H1 (cell line): Measurements from ENCODE around the gene KCP.

Experiments
- CBX5 ChIP-seq: fragments of 300-800, 300-1000 bp; sonication (generic); IDR thresholded peaks from 2 replicates; pipeline ENCODE4 v1.7.1; 2016; ENCODE audit warnings: antibody characterized with exemption, low read length, low read depth
- PHF8 ChIP-seq: fragments of 200-600 bp; sonication (generic); conservative IDR thresholded peaks from 2 replicates; pipeline ENCODE4 v1.7.1; 2012; ENCODE audit warnings: low read depth, mild to moderate bottlenecking, inconsistent platforms, low read length, moderate library complexity
- TBP ChIP-seq: IDR thresholded peaks from 2 replicates; pipeline ENCODE4 v1.6.1; 2011; ENCODE audit warnings: low read depth, low read length, improper control_type of control experiment
- YY1 ChIP-seq: IDR thresholded peaks from 2 replicates; pipeline ENCODE4 v1.6.1; 2011; ENCODE audit warnings: low read depth, mild to moderate bottlenecking, low read length
- TF ChIP-seq, protein P1 (sequence below), 3 experiments: IDR thresholded peaks; 1 replicate in 2 of 3; 2 replicates in 1 of 3; pipeline versions ENCODE4 v1.5.1 to v1.6.1; 2011; ENCODE audit warnings: low read length in 3 of 3, mild to moderate bottlenecking in 3 of 3, inconsistent platforms in 2 of 3, low read depth in 1 of 3, moderate library complexity in 1 of 3; ENCODE audit not compliant: insufficient read depth in 1 of 3; ENCODE audit errors: control extremely low read depth in 1 of 3

DNA sequence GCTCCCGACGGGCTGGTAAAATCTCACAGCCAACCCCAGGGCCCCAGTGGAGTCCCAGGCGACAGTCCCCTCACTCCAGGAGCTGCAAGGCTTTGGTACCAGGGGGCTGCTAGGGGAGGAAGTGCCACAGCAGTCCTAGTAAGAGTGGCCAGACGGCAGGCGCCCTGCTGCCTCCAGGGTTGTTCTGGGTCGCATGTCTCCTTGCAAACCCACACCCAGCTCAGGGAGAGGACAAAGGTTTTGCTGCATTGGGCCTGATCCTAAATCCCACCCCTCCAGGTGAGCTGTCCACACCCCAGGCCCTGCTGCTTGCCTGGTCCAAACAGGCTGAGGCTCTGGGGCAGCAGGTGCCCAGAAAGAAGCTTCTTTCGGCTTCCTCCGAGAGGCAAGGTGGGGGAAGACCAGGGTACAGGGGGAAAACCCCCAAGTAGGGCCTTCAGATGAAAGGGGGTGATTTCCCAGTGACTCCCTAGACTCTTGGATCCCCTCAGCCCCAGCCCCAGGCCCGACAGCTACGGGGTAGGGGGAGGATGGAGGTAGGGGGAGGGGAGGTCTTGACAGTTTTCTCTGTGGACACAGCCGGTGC is 4.2 kb upstream of the KCP start:
- no peak for TF ChIP-seq PHF8
- TF ChIP-seq TBP = no peak
- TF ChIP-seq, protein P1, sequence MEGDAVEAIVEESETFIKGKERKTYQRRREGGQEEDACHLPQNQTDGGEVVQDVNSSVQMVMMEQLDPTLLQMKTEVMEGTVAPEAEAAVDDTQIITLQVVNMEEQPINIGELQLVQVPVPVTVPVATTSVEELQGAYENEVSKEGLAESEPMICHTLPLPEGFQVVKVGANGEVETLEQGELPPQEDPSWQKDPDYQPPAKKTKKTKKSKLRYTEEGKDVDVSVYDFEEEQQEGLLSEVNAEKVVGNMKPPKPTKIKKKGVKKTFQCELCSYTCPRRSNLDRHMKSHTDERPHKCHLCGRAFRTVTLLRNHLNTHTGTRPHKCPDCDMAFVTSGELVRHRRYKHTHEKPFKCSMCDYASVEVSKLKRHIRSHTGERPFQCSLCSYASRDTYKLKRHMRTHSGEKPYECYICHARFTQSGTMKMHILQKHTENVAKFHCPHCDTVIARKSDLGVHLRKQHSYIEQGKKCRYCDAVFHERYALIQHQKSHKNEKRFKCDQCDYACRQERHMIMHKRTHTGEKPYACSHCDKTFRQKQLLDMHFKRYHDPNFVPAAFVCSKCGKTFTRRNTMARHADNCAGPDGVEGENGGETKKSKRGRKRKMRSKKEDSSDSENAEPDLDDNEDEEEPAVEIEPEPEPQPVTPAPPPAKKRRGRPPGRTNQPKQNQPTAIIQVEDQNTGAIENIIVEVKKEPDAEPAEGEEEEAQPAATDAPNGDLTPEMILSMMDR (IDR thresholded peaks at IDR 0.05; ENCODE audit: control extremely low read depth in 1 of 3, insufficient read depth in 1 of 3, low read depth in 1 of 3, low read length in 3 of 3) = no peak
- TF ChIP-seq YY1 = no peak
- TF ChIP-seq CBX5 = no peak
